DOHH2 (cell line): Measurements from ENCODE around the gene CNTNAP2.

ENCODE experiments used
- H3F3A ChIP-seq: fragments of 200-600 bp; sonication (generic), shearing (Covaris generic); 2 replicates; pipeline ENCODE4 v1.6.0; 2016; ENCODE audit warnings: antibody characterized with exemption, mild to moderate bottlenecking; ENCODE audit not compliant: control insufficient read depth, insufficient read depth
- H3K27ac ChIP-seq: fragments of 200-600 bp; sonication (generic); 2 replicates; pipeline ENCODE4 v1.5.1; 2014; ENCODE audit warnings: low read depth, mild to moderate bottlenecking, low read length, moderate library complexity
- H3K27me3 ChIP-seq: fragments of 200-600 bp; sonication (generic); 2 replicates; pipeline ENCODE4 v1.6.1; 2014; ENCODE audit warnings: mild to moderate bottlenecking, low read length, mixed read lengths; ENCODE audit not compliant: control insufficient read depth
- H3K36me3 ChIP-seq: fragments of 200-600 bp; sonication (generic); 2 replicates; pipeline ENCODE4 v1.6.1; 2014; ENCODE audit warnings: mild to moderate bottlenecking, low read length, moderate library complexity, mixed read lengths; ENCODE audit not compliant: control insufficient read depth
- H3K4me1 ChIP-seq: fragments of 200-600 bp; sonication (generic); 2 replicates; pipeline ENCODE4 v1.6.1; 2014; ENCODE audit warnings: mild to moderate bottlenecking, low read length, mixed read lengths; ENCODE audit not compliant: control insufficient read depth
- H3K4me2 ChIP-seq: fragments of 200-600 bp; sonication (generic); 2 replicates; pipeline ENCODE4 v1.6.0; 2014; ENCODE audit warnings: mild to moderate bottlenecking, low read length, moderate library complexity
- H3K4me3 ChIP-seq: fragments of 200-600 bp; sonication (generic); 2 replicates; pipeline ENCODE4 v1.5.1; 2014; ENCODE audit warnings: mild to moderate bottlenecking, low read length, mixed read lengths
- H3K79me2 ChIP-seq: fragments of 200-600 bp; sonication (generic); 2 replicates; pipeline ENCODE4 v1.6.1; 2014; ENCODE audit warnings: mild to moderate bottlenecking, low read length, mixed read lengths; ENCODE audit not compliant: control insufficient read depth
- H3K9me2 ChIP-seq: fragments of 200-600 bp; sonication (generic); replicated peaks from 2 replicates; pipeline ENCODE4 v1.6.1; 2014; ENCODE audit warnings: mild to moderate bottlenecking, low read length, mixed read lengths; ENCODE audit not compliant: control insufficient read depth
- H3K9me3 ChIP-seq: fragments of 200-600 bp; sonication (generic); 2 replicates; pipeline ENCODE4 v1.6.1; 2014; ENCODE audit warnings: antibody characterized with exemption, low read length, mixed read lengths; ENCODE audit not compliant: control insufficient read depth, insufficient read depth
- H4K20me1 ChIP-seq: fragments of 200-600 bp; sonication (generic); 2 replicates; pipeline ENCODE4 v1.6.0; 2014; ENCODE audit warnings: low read depth, mild to moderate bottlenecking, antibody characterized with exemption, low read length, moderate library complexity; ENCODE audit not compliant: control insufficient read depth, insufficient read depth
- EZH2phosphoT487 ChIP-seq: fragments of 200-600 bp; sonication (generic); IDR thresholded peaks from 2 replicates; pipeline ENCODE4 v1.6.1; 2017; ENCODE audit warnings: borderline replicate concordance, mild to moderate bottlenecking, antibody characterized with exemption, low read length, moderate library complexity, mixed read lengths
- TF ChIP-seq, protein P1 (sequence below): fragments of 200-600 bp; sonication (generic); IDR thresholded peaks from one replicate; pipeline ENCODE4 v1.5.1; 2014; ENCODE audit warnings: antibody characterized with exemption, mild to moderate bottlenecking, low read depth, low read length; ENCODE audit not compliant: poor library complexity, severe bottlenecking

CNTNAP2 gene

DNA sequence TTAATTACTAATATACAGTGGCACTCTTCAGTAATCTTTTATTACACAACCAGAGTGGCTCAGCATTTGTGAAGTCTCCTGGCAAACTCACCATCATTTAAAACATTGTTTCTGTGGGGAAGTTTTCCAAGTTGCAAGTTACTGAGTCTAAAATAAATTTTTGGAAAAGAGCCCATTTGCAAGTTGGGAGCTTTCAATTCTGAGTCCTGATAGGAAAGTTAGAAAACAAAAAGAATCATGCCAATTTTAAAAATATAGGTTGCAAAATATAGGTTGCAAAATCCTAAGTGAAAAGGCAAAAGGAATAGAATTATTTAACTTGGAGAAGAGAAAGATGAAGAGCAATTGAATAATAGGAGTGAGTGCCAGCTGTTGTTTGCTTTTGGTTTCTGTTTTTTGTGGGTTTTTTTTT is 2095.1 kb downstream of the CNTNAP2 start:
- Histone ChIP-seq H3K9me2 (no peaks in the 10 kb centered on the region), H4K20me1 (no peaks in the 10 kb centered on the region), H3K9me3 (no peaks in the 10 kb centered on the region), H3F3A (no peaks in the 10 kb centered on the region), H3K4me1 (no peaks in the 10 kb centered on the region), H3K4me3 (no peak overlapping the region), H3K27me3 (peaks cover 8% of the 10 kb centered on the region), H3K4me2 (no peak overlapping the region), H3K27ac (no peak overlapping the region), H3K79me2 (no peaks in the 10 kb centered on the region), H3K36me3 (no peaks in the 10 kb centered on the region)
- no peak for TF ChIP-seq EZH2phosphoT487
- TF ChIP-seq, protein P1, sequence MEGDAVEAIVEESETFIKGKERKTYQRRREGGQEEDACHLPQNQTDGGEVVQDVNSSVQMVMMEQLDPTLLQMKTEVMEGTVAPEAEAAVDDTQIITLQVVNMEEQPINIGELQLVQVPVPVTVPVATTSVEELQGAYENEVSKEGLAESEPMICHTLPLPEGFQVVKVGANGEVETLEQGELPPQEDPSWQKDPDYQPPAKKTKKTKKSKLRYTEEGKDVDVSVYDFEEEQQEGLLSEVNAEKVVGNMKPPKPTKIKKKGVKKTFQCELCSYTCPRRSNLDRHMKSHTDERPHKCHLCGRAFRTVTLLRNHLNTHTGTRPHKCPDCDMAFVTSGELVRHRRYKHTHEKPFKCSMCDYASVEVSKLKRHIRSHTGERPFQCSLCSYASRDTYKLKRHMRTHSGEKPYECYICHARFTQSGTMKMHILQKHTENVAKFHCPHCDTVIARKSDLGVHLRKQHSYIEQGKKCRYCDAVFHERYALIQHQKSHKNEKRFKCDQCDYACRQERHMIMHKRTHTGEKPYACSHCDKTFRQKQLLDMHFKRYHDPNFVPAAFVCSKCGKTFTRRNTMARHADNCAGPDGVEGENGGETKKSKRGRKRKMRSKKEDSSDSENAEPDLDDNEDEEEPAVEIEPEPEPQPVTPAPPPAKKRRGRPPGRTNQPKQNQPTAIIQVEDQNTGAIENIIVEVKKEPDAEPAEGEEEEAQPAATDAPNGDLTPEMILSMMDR, result no peak

DNA sequence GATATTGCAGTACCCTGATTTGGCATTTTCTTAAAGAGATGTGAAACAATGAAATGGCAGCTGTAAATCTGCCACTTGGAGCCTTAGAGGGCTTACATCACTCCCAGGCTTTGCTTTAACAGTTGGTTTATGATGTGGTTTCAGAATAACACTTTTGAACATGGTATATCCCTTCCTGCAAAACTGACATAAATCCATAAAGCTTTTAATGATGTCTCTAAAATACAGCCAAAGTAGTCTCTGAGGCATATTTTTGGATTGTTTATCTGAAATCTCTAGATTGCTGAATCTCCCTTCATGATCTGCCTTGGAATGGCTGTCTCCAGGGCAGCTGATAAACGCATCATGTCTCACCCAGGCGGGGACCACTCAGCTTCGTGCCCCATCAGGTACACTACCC is 2096.1 kb downstream of the CNTNAP2 start:
- Histone ChIP-seq H3K36me3 (no peaks in the 10 kb centered on the region), H3K4me1 (no peaks in the 10 kb centered on the region), H3F3A (no peaks in the 10 kb centered on the region), H3K4me2 (no peak overlapping the region), H3K27ac (no peak overlapping the region), H3K79me2 (no peaks in the 10 kb centered on the region), H3K27me3 (peaks cover 8% of the 10 kb centered on the region), H3K9me3 (no peaks in the 10 kb centered on the region), H3K4me3 (no peak overlapping the region), H4K20me1 (no peaks in the 10 kb centered on the region), H3K9me2 (no peaks in the 10 kb centered on the region)
- TF ChIP-seq, protein P1, result no peak
- TF ChIP-seq EZH2phosphoT487, result no peak

DNA sequence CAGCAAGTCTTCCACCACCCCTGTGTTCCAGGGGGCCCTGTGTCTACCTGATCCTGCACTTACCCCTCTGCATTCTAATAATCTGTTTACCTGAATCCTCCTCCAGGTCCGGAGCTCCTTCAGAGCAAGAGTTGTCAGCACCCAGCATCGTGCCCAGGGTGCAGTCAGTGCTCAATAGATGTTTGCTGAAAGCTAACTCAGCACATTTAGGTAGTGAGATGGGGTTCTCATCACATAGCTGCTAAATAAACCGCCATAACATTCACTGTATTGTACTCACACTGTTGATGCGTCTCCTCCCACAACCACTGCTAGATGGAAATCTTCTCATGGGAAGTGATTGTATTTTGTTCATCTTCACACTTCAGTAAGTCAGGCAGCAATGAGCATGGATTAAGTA is 2097.5 kb downstream of the CNTNAP2 start:
- Histone ChIP-seq H3K4me3 (no peak overlapping the region), H4K20me1 (no peaks in the 10 kb centered on the region), H3F3A (no peaks in the 10 kb centered on the region), H3K4me2 (no peak overlapping the region), H3K4me1 (no peaks in the 10 kb centered on the region), H3K9me3 (no peaks in the 10 kb centered on the region), H3K9me2 (no peaks in the 10 kb centered on the region), H3K27ac (no peak overlapping the region), H3K36me3 (no peaks in the 10 kb centered on the region), H3K27me3 (peaks cover 8% of the 10 kb centered on the region), H3K79me2 (no peaks in the 10 kb centered on the region)
- no peak for TF ChIP-seq EZH2phosphoT487
- TF ChIP-seq, protein P1, result no peak

DNA sequence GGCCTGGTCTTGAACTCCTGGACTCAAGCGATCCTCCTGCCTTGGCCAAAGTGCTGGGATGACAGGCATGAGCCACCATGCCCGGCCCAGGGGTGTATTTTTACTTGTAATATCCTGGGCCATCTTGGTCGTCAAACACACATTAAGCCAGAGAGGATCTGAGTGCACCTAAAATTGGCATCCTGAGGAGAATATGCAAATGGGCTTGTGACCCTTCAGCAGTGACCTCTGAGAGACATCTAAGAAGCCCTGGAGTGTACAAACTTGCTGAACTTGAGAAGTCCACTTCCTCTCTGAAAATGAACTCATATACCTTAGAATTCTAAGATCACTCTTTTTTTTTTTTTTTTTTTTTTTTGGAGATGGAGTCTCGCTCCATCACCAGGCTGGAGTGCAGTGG is 2102.0 kb downstream of the CNTNAP2 start:
- H3K4me1 ChIP-seq, result no peaks in the 10 kb centered on the region
- H3K9me3 ChIP-seq, result no peaks in the 10 kb centered on the region
- no peaks in the 10 kb centered on the region for H4K20me1 ChIP-seq
- TF ChIP-seq, protein P1, result no peak
- TF ChIP-seq EZH2phosphoT487, result no peak
- H3K4me3 ChIP-seq, result no peak overlapping the region
- H3K4me2 ChIP-seq, result no peak overlapping the region
- H3K36me3 ChIP-seq, result no peaks in the 10 kb centered on the region
- H3K27me3 ChIP-seq, result 0 out of 2 replicates have a peak, but pooled peaks cover 2% of the 10 kb centered on the region
- no peaks in the 10 kb centered on the region for H3K9me2 ChIP-seq
- no peaks in the 10 kb centered on the region for H3F3A ChIP-seq
- no peak overlapping the region for H3K27ac ChIP-seq
- no peaks in the 10 kb centered on the region for H3K79me2 ChIP-seq
